H4 (cell line): ENCODE results near the gene ZKSCAN5. TPM values are rescaled to one million over a fixed set of nuclear protein-coding genes. Genes with fewer than 3 reads are reported as not detected.

Experiments used
- total RNA-seq: library from RNA; depleted of rRNA; stranded (reverse); fragments of >200 nt; shearing (Covaris generic); gene quantifications from 2 replicates; pipeline ENCODE4 v1.2.3, GENCODE V29; 2014; rRNA removed

ZKSCAN5 gene
- total RNA-seq, 1 experiment from 2014 or later = 13.6 TPM

Other genes starting within 250 kb of the ZKSCAN5 start
- gene MYH16, start 231.8 kb upstream of the ZKSCAN5 start, total RNA-seq = 0.15 TPM in 1 of 2 replicates, not detected in the other
- gene ARPC1A, start 178.8 kb upstream of the ZKSCAN5 start, total RNA-seq = 207 and 218 TPM in 2 replicates
- 495 and 596 TPM in 2 replicates for gene ARPC1B, start 129.9 kb upstream of the ZKSCAN5 start, total RNA-seq
- gene PDAP1, start 96.1 kb upstream of the ZKSCAN5 start, total RNA-seq = 147 and 170 TPM in 2 replicates
- gene BUD31, start 95.7 kb upstream of the ZKSCAN5 start, total RNA-seq = 169 and 186 TPM in 2 replicates
- gene PTCD1, start 65.9 kb upstream of the ZKSCAN5 start, total RNA-seq = 3.5 and 4.8 TPM in 2 replicates
- gene CPSF4, start 65.7 kb upstream of the ZKSCAN5 start, total RNA-seq = 30.5 and 32.6 TPM in 2 replicates
- gene ATP5MF, start 38.5 kb upstream of the ZKSCAN5 start, total RNA-seq = 1,624 and 1,916 TPM in 2 replicates
- 2.0 and 2.7 TPM in 2 replicates for gene ZNF789, start 31.8 kb upstream of the ZKSCAN5 start, total RNA-seq
- 17.0 and 20.8 TPM in 2 replicates for gene ZNF394, start 4.4 kb upstream of the ZKSCAN5 start, total RNA-seq
- 9.8 and 11.3 TPM in 2 replicates for gene FAM200A, start 47.5 kb downstream of the ZKSCAN5 start, total RNA-seq
- 36.4 and 51.2 TPM in 2 replicates for gene ZNF655, start 54.0 kb downstream of the ZKSCAN5 start, total RNA-seq
- 0.19 and 1.6 TPM in 2 replicates for gene TMEM225B, start 93.6 kb downstream of the ZKSCAN5 start, total RNA-seq
- 6.9 and 14.2 TPM in 2 replicates for gene ZSCAN25, start 112.3 kb downstream of the ZKSCAN5 start, total RNA-seq
- gene CYP3A5, start 175.3 kb downstream of the ZKSCAN5 start, total RNA-seq = not detected in 2 replicates
- not detected in 2 replicates for gene CYP3A7, start 230.5 kb downstream of the ZKSCAN5 start, total RNA-seq